Right lobe of liver (tissue), 6 donors: ENCODE results near the gene MMP11. TPM values are rescaled to one million over a fixed set of nuclear protein-coding genes. Genes with fewer than 3 reads are reported as not detected.

Experiments used
- ATAC-seq, 4 donors: fragments of 200-7000 bp; cut with Tn5 transposase; one replicate each; pipeline ENCODE4 v1.9.1; 2020; ENCODE audit warnings: mild to moderate bottlenecking in 4 of 4, moderate library complexity in 4 of 4
- DNase-seq, 3 donors: peaks; one replicate each; pipeline ENCODE4 v3.0.0-alpha.2; 2020
- H3K27ac ChIP-seq, 3 donors: fragments of 200-600 bp; one replicate each; pipeline ENCODE4 v1.8.0; 2022
- H3K27me3 ChIP-seq, 2 donors: fragments of 200-600 bp; one replicate each; pipeline ENCODE4 v1.8.0; 2022
- H3K36me3 ChIP-seq, 4 donors: fragments of 200-600 bp; sonication (generic) in 1 of 4; one replicate each; pipeline versions ENCODE4 v1.5.1 to v1.8.0; 2017 to 2022; ENCODE audit warnings: control low read depth in 1 of 4
- H3K4me1 ChIP-seq, 4 donors: fragments of 200-600 bp; sonication (generic) in 1 of 4; one replicate each; pipeline versions ENCODE4 v1.5.1 to v1.8.0; 2017 to 2022; ENCODE audit warnings: control low read depth in 1 of 4
- H3K4me3 ChIP-seq, 3 donors: fragments of 200-600 bp; one replicate each; pipeline ENCODE4 v1.8.0; 2022
- H3K9me3 ChIP-seq, 4 donors: fragments of 200-600 bp; sonication (generic) in 1 of 4; one replicate each; pipeline versions ENCODE4 v1.5.1 to v1.8.0; 2017 to 2022; ENCODE audit warnings: control low read depth in 1 of 4
- CTCF ChIP-seq, 4 donors: fragments of 200-600 bp in 3 of 4; fragments of 450-650 bp in 1 of 4; IDR thresholded peaks; one replicate each; pipeline versions ENCODE4 v1.5.1 to v1.8.0; 2016 to 2022; ENCODE audit warnings: antibody characterized with exemption in 4 of 4, mild to moderate bottlenecking in 2 of 4
- POLR2A ChIP-seq: fragments of 450-650 bp; IDR thresholded peaks from one replicate; pipeline ENCODE4 v1.6.1; 2017; ENCODE audit warnings: antibody characterized with exemption, mild to moderate bottlenecking
- WGBS: methylation state at CpG from one replicate; pipeline ENCODE4 v1.1.6; 2018; ENCODE audit warnings: low coverage, low lambda C conversion rate; ENCODE audit not compliant: insufficient coverage; ENCODE audit errors: missing lambda C conversion rate; 5-methylcytosine and 5-hydroxymethylcytosine counted together
- intact Hi-C, 2 donors: fragments of 100-400 bp; cut with DNase I; formaldehyde crosslinking; loops; one replicate each; pipeline versions ENCODE4 v1.11.2 to v1.14.1; 2022
- total RNA-seq, 6 experiments: library from RNA; depleted of rRNA in 2 of 6; stranded (reverse); fragments of >200 nt in 2 of 6; fragmentation: NEBNext Ultra II Directional in 3 of 6; extraction: Animal tissue kit (Norgen Biotek cat#: 25700) in 3 of 6; gene quantifications; one replicate each; pipeline versions ENCODE4 v1.1.0 to v1.2.4, GENCODE V29; 2016 to 2023
- donor health status: DM: no; HTN: yes; CAD: no.
- donor health status: DM: no; HTN: no; CAD: no.
- donor health status: DM: no; HTN: no; CAD: no.
- donor health status: DM: no; HTN: yes; CAD: no.
- donor health status: DM: no; HTN: yes; CAD: no.

The MMP11 gene
- total RNA-seq, 6 experiments from 2014 or later = 0.59 to 1.3 (median 0.90) TPM

DNA sequence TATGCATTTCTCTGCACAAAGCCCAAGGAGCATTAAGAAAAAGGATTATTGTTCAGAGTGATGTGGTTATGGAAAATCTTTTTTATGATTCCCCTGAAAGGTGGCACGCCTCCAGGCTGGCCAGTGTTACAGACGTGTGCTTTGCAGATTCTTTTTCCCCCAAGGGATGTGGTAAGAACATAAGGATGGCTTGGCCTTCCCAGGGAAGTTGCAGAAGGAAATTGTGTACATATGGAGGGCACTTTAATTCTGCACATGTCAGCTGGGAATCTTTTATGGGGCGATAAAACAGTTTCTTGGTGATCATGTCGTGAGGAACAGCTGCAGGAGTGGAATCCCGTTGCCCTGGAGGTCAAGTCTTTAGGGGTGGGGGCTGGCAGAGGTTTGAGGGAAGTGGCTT, 23.8 kb downstream of the MMP11 start:
- Histone ChIP-seq H3K4me1 (no peaks in the 10 kb centered on the region), H3K36me3 (peaks cover 0 to 56% (median 20%) of the 10 kb centered on the region in 4 donors), H3K9me3 (no peaks in the 10 kb centered on the region), H3K27me3 (no peaks in the 10 kb centered on the region), H3K27ac (no peak overlapping the region), H3K4me3 (no peak overlapping the region)
- ATAC-seq (no peak), DNase-seq (peak in 1 of 3 donors; percentile 6)
- intact Hi-C loops = no loop called here
- no peak for TF ChIP-seq POLR2A
- no peak for TF ChIP-seq CTCF (IDR thresholded peaks at IDR 0.05)
- 72% methylated on average over 3 of the region's 5 CpGs for WGBS

DNA sequence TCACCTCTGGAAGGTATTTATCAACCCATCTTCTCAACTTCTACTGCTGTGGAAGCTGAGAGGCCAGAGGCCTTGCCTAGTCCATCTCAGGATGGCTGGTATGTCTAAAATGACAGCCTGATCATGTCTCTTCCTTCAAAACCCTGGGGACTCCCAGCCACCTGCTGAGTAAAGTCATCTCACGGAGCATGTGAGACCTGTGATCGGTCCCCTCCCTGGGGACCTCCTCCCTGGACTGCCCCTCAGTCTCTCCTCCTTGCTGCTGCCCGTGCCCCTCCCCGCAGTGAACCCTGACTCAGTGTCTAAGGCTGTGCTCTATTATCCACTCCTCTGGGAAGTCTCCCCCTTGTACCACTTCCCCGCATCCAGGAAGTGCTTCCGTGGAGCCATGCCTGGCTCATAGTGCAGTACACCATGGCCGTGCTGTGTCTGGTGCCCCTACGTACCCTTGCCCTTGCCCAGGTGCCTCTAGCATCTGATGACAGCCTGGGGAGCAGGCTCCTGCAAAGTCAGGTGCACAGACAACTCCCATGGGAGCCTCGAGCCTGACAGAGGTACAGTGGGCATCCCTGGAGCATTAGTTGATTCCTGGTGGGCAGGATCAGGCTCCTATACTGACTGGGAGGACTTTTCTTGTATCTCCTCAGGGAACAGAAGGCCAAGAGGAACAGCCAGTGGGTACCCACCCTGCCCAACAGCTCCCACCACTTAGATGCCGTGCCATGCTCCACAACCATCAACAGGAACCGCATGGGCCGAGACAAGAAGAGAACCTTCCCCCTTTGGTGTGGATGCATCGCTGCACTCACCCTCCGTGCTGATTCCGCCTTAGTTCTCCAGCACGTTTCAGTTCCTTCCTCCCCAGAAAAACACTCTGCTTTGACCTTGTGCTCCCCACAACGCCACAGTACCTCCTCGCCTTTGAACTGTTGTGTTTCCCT, 27.9 kb downstream of the MMP11 start:
- H3K36me3 ChIP-seq = peaks cover 0 to 41% (median 21%) of the 10 kb centered on the region in 4 donors
- 87% methylated on average over 6 of the region's 18 CpGs for WGBS
- intact Hi-C loops = no loop called here
- TF ChIP-seq CTCF (IDR thresholded peaks at IDR 0.05) (no peak), POLR2A (no peak)
- ATAC-seq = no peak
- H3K27ac ChIP-seq = no peak overlapping the region
- DNase-seq = peak in 1 of 3 donors; percentile 38
- no peak overlapping the region for H3K4me3 ChIP-seq
- no peaks in the 10 kb centered on the region for H3K9me3 ChIP-seq
- H3K27me3 ChIP-seq = no peaks in the 10 kb centered on the region
- H3K4me1 ChIP-seq = peaks cover 0 to 17% (median 0%) of the 10 kb centered on the region in 4 donors

- 83% methylated on average over 9 of the region's 11 CpGs for WGBS
- H3K9me3 ChIP-seq = no peaks in the 10 kb centered on the region
- TF ChIP-seq POLR2A = no peak
- no peak for TF ChIP-seq CTCF (IDR thresholded peaks at IDR 0.05)
These were observed 28.7 kb downstream of the MMP11 start for GRCh38 chr22:23801238-23801821.

DNA sequence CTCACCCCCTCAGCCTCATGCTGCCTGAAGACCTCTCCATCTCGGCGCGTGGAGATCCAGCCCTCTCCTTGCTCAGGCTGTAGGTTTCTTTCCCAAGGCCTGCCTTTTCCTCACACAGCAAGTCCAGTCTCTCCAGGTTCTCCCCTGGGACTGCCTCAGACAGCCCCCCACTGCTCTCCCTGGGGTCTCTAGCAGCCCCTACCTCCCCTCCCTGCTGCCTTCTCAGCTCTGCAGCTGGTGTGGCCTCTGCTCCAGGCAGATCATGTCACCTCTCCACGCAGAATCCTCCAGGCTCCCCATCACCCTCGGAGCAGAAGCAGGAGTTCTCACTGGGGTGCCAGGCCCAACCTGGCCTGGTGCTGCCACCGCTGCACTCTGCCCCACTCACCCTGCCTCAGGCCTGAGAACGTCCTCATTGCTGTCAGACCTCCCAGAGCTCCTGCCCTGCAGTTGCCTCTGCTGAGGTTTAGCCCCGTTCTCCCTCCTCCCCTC, 29.3 kb downstream of the MMP11 start:
- Histone ChIP-seq H3K36me3 (peaks cover 0 to 39% (median 20%) of the 10 kb centered on the region in 4 donors), H3K27me3 (no peaks in the 10 kb centered on the region), H3K4me3 (no peak overlapping the region), H3K4me1 (peaks cover 0 to 17% (median 0%) of the 10 kb centered on the region in 4 donors), H3K9me3 (no peaks in the 10 kb centered on the region), H3K27ac (no peak overlapping the region)
- whole genome bisulfite sequencing = 87% methylated on average over 4 of the region's 8 CpGs
- TF ChIP-seq POLR2A = no peak
- no peak for TF ChIP-seq CTCF (IDR thresholded peaks at IDR 0.05)
- ATAC-seq (no peak), DNase-seq (peak in 1 of 3 donors; percentile 36)
- intact Hi-C loops = no loop called here

More at GRCh38 chr22:23801238-23801821, 28.7 kb downstream of the MMP11 start:
- H3K36me3 ChIP-seq = peaks cover 0 to 41% (median 22%) of the 10 kb centered on the region in 4 donors
- no peaks in the 10 kb centered on the region for H3K27me3 ChIP-seq
- peak in 1 of 3 donors; percentile 22 for DNase-seq
- no peak for ATAC-seq
- intact Hi-C loops = no loop called here
- peaks cover 0 to 17% (median 0%) of the 10 kb centered on the region in 4 donors for H3K4me1 ChIP-seq
- no peak overlapping the region for H3K27ac ChIP-seq
- H3K4me3 ChIP-seq = no peak overlapping the region
